ENCODE results near the gene RBBP8. TPM values are rescaled to one million over a fixed set of nuclear protein-coding genes. Genes with fewer than 3 reads are reported as not detected.

Gene RBBP8
- 86.3 and 110 TPM in 2 replicates for total RNA-seq

GRCh38 chr18:22933206-22933965 lies at the start of gene RBBP8:
TSS of gene RBBP8 (plus strand) at chr18:22933328. CDS start at chr18:22936852, 3,524 bp downstream.

Other genes with a start within 250 kb of the RBBP8 start
- 0.23 and 1.1 TPM in 2 replicates for gene CABLES1, start 202.2 kb downstream of the RBBP8 start, total RNA-seq

Measured in airway epithelial cell (primary cell).